PC-9 (cell line): Measurements from ENCODE around the gene ZFPM1. TPM values are rescaled to one million over a fixed set of nuclear protein-coding genes. Genes with fewer than 3 reads are reported as not detected.

ENCODE experiments used
- BruUV-seq: library from RNA; stranded (reverse); fragments of 400-500 nt; replicated peaks from 2 replicates; lab custom pipeline; 2021; lab: Mats Ljungman, UMichigan
- CTCF ChIA-PET: fragments of 300-600 bp; sonication (Branson Sonifier 250); formaldehyde crosslinking; loops from one replicate; lab custom pipeline; 2022; ENCODE audit warnings: antibody characterized with exemption; lab: Charles Lee
- POLR2A ChIA-PET: fragments of 300-600 bp; sonication (Branson Sonifier 250); formaldehyde crosslinking; loops from one replicate; lab custom pipeline; 2022; ENCODE audit warnings: antibody characterized with exemption; ENCODE audit not compliant: unreplicated experiment; lab: Charles Lee
- DNase-seq, 2 experiments: peaks; one replicate each; pipeline versions ENCODE4 v3.0.0 to v3.0.0-alpha.2; 2015 to 2022; ENCODE audit warnings: mixed read lengths in 1 of 2
- H2AFZ ChIP-seq: fragments of 200-600 bp; sonication (generic); 2 replicates; pipeline ENCODE4 v1.8.1; 2017; ENCODE audit warnings: antibody characterized with exemption
- H3F3A ChIP-seq: fragments of 200-600 bp; sonication (generic); 2 replicates; pipeline ENCODE4 v1.8.1; 2017; ENCODE audit warnings: antibody characterized with exemption, mild to moderate bottlenecking, low read depth; ENCODE audit not compliant: insufficient read depth
- H3K27ac ChIP-seq: fragments of 200-600 bp; sonication (generic); 2 replicates; pipeline ENCODE4 v1.6.1; 2016; ENCODE audit warnings: mixed run types
- H3K27me3 ChIP-seq: fragments of 200-600 bp; sonication (generic); 2 replicates; pipeline ENCODE4 v1.6.1; 2016; ENCODE audit warnings: low read depth, mixed run types; ENCODE audit not compliant: insufficient read depth
- H3K36me3 ChIP-seq: fragments of 200-600 bp; sonication (generic); 2 replicates; pipeline ENCODE4 v1.6.1; 2016; ENCODE audit warnings: low read depth, mixed run types
- H3K4me1 ChIP-seq: fragments of 200-600 bp; sonication (generic); replicated peaks from 2 replicates; pipeline ENCODE4 v1.6.1; 2016; ENCODE audit warnings: mixed run types; ENCODE audit not compliant: insufficient read depth
- H3K4me2 ChIP-seq: fragments of 200-600 bp; sonication (generic); 2 replicates; pipeline ENCODE4 v1.6.1; 2017; ENCODE audit warnings: mixed run types
- H3K4me3 ChIP-seq: fragments of 200-600 bp; sonication (generic); 2 replicates; pipeline ENCODE4 v1.6.1; 2016; ENCODE audit warnings: mixed run types
- H3K79me2 ChIP-seq: fragments of 200-600 bp; sonication (generic); 2 replicates; pipeline ENCODE4 v1.6.1; 2017; ENCODE audit warnings: low read depth, mixed run types
- H3K9me2 ChIP-seq: fragments of 200-600 bp; sonication (generic); 2 replicates; pipeline ENCODE4 v1.8.1; 2017; ENCODE audit warnings: mild to moderate bottlenecking; ENCODE audit not compliant: insufficient read depth
- H3K9me3 ChIP-seq: fragments of 200-600 bp; sonication (generic); 2 replicates; pipeline ENCODE4 v1.8.1; 2016; ENCODE audit warnings: low read depth; ENCODE audit not compliant: insufficient read depth
- H4K20me1 ChIP-seq: fragments of 200-600 bp; sonication (generic); 2 replicates; pipeline ENCODE4 v1.8.1; 2017; ENCODE audit not compliant: insufficient read depth
- CTCF ChIP-seq: fragments of 200-600 bp; sonication (generic); conservative IDR thresholded peaks from 2 replicates; pipeline ENCODE4 v1.6.1; 2017; ENCODE audit warnings: mixed run types, antibody characterized with exemption, mild to moderate bottlenecking, moderate library complexity
- EZH2 ChIP-seq: fragments of 200-600 bp; sonication (generic); IDR thresholded peaks from 2 replicates; pipeline ENCODE4 v1.8.0; 2017; ENCODE audit warnings: antibody characterized with exemption, low read depth
- intact Hi-C: fragments of 100-400 bp; cut with micrococcal nuclease; formaldehyde crosslinking; loops from one replicate; pipeline ENCODE4 v1.10.0; 2022; ENCODE audit not compliant: unreplicated experiment
- total RNA-seq: library from RNA; stranded (reverse); gene quantifications from 2 replicates; pipeline ENCODE4 v1.2.3, GENCODE V29; 2021

ZFPM1 gene
- total RNA-seq, 1 experiment from 2014 or later: 19.7 TPM

GRCh38 chr16:88442727-88443576, 10.1 kb upstream of the ZFPM1 start:
- Histone ChIP-seq H4K20me1 (no peaks in the 10 kb centered on the region), H3K4me3 (no peak overlapping the region), H2AFZ (no peak overlapping the region), H3K36me3 (no peaks in the 10 kb centered on the region), H3K4me1 (no peaks in the 10 kb centered on the region), H3K27ac (no peak overlapping the region), H3K9me3 (no peaks in the 10 kb centered on the region), H3K27me3 (peaks cover 25% of the 10 kb centered on the region), H3K79me2 (no peaks in the 10 kb centered on the region), H3K9me2 (no peaks in the 10 kb centered on the region), H3K4me2 (no peak overlapping the region), H3F3A (no peaks in the 10 kb centered on the region)
- intact Hi-C loops: loop anchor here (1.0 to 5.0 kb wide), 3 partner anchors 84 to 461 kb away; no protein-coding TSS in a partner anchor
- DNase-seq: peak; percentile 64 to 91
- TF ChIP-seq CTCF (peak; percentile 92), EZH2 (no peak)
- ChIA-PET POLR2A (no interaction called here), CTCF (interaction anchor here (0.8 kb wide), 1 partner anchor 151 kb away, joined by 3 read pairs; no protein-coding TSS in a partner anchor)
- BruUV-seq: no TSS peak

GRCh38 chr16:88444826-88445582, 8.1 kb upstream of the ZFPM1 start:
- Histone ChIP-seq H3K4me2 (no peak overlapping the region), H3K79me2 (no peaks in the 10 kb centered on the region), H3K4me3 (no peak overlapping the region), H3K9me2 (no peaks in the 10 kb centered on the region), H3K27ac (no peak overlapping the region), H3K9me3 (no peaks in the 10 kb centered on the region), H2AFZ (no peak overlapping the region), H3K4me1 (no peaks in the 10 kb centered on the region), H4K20me1 (no peaks in the 10 kb centered on the region), H3K27me3 (peaks cover 34% of the 10 kb centered on the region), H3K36me3 (no peaks in the 10 kb centered on the region), H3F3A (no peaks in the 10 kb centered on the region)
- ChIA-PET POLR2A (no interaction called here), CTCF (no interaction called here)
- intact Hi-C loops: loop anchor here (5.0 kb wide), 1 partner anchor 463 kb away; no protein-coding TSS in a partner anchor
- no TSS peak for BruUV-seq
- no peak for DNase-seq
- TF ChIP-seq CTCF (no peak), EZH2 (no peak)

- Histone ChIP-seq H4K20me1 (no peaks in the 10 kb centered on the region), H3K36me3 (no peaks in the 10 kb centered on the region), H3K9me3 (no peaks in the 10 kb centered on the region), H3K4me1 (no peaks in the 10 kb centered on the region), H3K27ac (no peak overlapping the region), H2AFZ (no peak overlapping the region), H3F3A (no peaks in the 10 kb centered on the region), H3K27me3 (peaks cover 40% of the 10 kb centered on the region), H3K4me3 (no peak overlapping the region), H3K9me2 (no peaks in the 10 kb centered on the region), H3K4me2 (no peak overlapping the region), H3K79me2 (no peaks in the 10 kb centered on the region)
- intact Hi-C loops: no loop called here
- no peak for TF ChIP-seq CTCF
- TF ChIP-seq EZH2: no peak
- ChIA-PET POLR2A (no interaction called here), CTCF (no interaction called here)
- BruUV-seq: no TSS peak
- DNase-seq: no peak
Observed at GRCh38 chr16:88445583-88445960, 7.5 kb upstream of the ZFPM1 start.
